SK-N-MC (cell line): ENCODE measurements around the gene PSMC3.

Source experiments
- EZH2 ChIP-seq: fragments of 200-600 bp; sonication (generic); IDR thresholded peaks from one replicate; pipeline ENCODE4 v1.6.1; 2017; ENCODE audit warnings: antibody characterized with exemption
- POLR2AphosphoS5 ChIP-seq: IDR thresholded peaks from 2 replicates; pipeline ENCODE4 v1.6.1; 2012; ENCODE audit warnings: mild to moderate bottlenecking, low read depth, low read length, borderline replicate concordance

DNA sequence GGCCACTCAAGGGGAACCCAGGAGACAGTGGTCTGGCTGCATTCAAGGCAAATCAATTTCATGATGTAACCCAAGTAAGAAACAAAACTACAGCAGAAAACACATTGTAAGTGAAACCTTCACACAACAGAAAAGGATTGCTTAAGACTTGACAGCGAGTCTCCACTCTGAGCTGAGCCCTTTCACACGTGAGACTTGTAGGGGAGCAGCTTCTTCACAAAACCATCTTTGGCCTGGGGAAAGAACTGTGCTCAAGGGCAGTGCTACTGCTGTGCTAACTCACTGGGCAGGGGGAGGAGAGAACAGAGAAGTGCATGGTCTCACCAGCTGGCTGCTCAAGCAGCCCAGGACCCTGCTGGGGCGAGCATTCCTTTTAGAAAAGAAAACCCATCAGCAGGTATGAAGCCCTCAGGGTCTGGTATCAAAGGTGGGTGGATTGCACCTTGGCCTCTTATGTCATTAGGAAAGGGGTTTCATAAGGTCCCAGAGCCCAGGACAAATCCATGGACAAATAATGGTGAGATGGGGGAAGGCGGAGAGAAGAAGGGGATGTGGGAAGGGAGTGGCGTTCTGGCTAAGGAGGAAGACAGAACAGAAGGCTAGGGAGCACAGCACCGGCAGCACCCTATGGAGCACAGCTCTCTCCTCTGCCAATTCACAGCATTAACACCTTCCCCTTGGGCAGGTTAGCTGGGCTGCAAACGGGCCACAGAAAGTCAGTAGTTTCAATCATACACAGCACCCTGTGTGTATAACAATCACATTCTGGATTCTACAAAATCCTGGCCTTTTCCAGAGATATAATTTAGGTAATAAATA lies 43.3 kb upstream of the PSMC3 start:
- no peak for TF ChIP-seq EZH2
- no peak for TF ChIP-seq POLR2AphosphoS5
